GM12891 (cell line): ENCODE data around the gene R3HDM2.
"Not testable (repeated sequence)": the region's sequence is repeated elsewhere in the genome, so short reads cannot be mapped to it uniquely, and the experiment has no call there.

Experiments
- DNase-seq: peaks from one replicate; pipeline ENCODE4 v3.0.0; 2011; ENCODE audit warnings: low spot score; ENCODE audit not compliant: insufficient read length
- FAIRE-seq: peaks from 2 replicates; lab custom pipeline; 2011; peaks lifted over from hg19 to GRCh38; lab: Jason Lieb, UNC
- PAX5 ChIP-seq: IDR thresholded peaks from 2 replicates; pipeline ENCODE4 v1.6.1; 2011; ENCODE audit warnings: low read length, moderate library complexity, mild to moderate bottlenecking; ENCODE audit not compliant: insufficient read depth, severe bottlenecking
- POLR2A ChIP-seq: IDR thresholded peaks from 2 replicates; pipeline ENCODE4 v1.6.1; 2011; ENCODE audit warnings: low read depth, low read length, control low read depth
- POLR2AphosphoS5 ChIP-seq: IDR thresholded peaks from 2 replicates; pipeline ENCODE4 v1.6.1; 2011; ENCODE audit warnings: low read depth, low read length, control low read depth
- POU2F2 ChIP-seq: IDR thresholded peaks from 2 replicates; pipeline ENCODE4 v1.6.1; 2011; ENCODE audit warnings: low read depth, mild to moderate bottlenecking, control low read depth, low read length, moderate library complexity
- SPI1 ChIP-seq: IDR thresholded peaks from 2 replicates; pipeline ENCODE4 v1.6.1; 2011; ENCODE audit warnings: low read depth, low read length, control low read depth
- TAF1 ChIP-seq: IDR thresholded peaks from 2 replicates; pipeline ENCODE4 v1.6.1; 2011; ENCODE audit warnings: low read depth, low read length, control low read depth

R3HDM2 gene

GRCh38 chr12:57401165-57401564 lies 29.7 kb downstream of the R3HDM2 start:
- TF ChIP-seq PAX5 (no peak), POLR2A (no peak), TAF1 (no peak), POU2F2 (no peak), POLR2AphosphoS5 (no peak), SPI1 (no peak)

DNA sequence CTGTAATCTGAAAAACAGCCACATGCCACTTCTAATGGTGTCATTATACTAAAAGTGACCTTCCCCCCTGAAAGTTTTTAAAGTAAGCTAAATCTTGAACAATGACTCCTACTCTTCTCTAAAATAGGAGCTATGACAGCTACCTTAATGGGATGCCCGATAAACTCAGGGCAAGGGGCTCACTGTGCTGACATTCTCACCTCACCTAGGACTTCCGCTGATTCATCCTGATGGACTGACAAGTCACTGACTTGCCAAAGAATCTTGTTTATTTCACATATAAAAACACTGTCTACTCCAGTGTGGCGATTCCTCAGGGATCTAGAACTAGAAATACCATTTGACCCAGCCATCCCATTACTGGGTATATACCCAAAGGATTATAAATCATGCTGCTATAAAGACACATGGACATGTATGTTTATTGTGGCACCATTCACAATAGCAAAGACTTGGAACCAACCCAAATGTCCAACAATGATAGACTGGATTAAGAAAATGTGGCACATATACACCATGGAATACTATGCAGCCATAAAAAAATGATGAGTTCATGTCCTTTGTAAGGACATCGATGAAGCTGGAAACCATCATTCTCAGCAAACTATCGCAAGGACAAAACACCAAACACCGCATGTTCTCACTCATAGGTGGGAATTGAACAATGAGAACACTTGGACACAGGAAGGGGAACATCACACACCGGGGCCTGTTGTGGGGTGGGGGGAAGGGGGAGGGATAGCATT lies 31.0 kb downstream of the R3HDM2 start:
- not testable (repeated sequence) for DNase-seq, FAIRE-seq

More at GRCh38 chr12:57401165-57401564, 29.7 kb downstream of the R3HDM2 start:
- DNase-seq, result no peak
- peak; percentile 41 for FAIRE-seq

- FAIRE-seq (no peak), DNase-seq (no peak)
- no peak for TF ChIP-seq PAX5
- TF ChIP-seq SPI1, result no peak
- TF ChIP-seq POLR2AphosphoS5, result no peak
- no peak for TF ChIP-seq POU2F2
- TF ChIP-seq POLR2A, result no peak
- no peak for TF ChIP-seq TAF1
Measured at GRCh38 chr12:57397441-57397840, 33.4 kb downstream of the R3HDM2 start.

DNA sequence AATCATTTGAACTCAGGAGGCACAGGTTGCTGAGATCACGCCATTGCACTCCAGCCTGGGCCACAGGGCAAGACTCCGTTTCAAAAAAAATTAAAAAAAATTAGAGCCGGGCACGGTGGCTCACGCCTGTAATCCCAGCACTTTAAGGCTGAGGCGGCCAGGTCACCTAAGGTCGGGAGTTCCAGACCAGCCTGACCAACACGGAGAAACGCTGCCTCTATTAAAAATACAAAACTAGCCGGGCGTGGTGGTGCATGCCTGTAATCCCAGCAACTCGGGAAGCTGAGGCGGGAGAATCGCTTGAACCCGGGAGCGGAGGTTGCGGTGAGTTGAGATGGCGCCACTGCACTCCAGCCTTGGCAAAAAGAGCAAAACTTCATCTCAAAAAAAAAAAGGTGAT lies 35.7 kb downstream of the R3HDM2 start:
- FAIRE-seq, result no peak
- TF ChIP-seq TAF1, result no peak
- TF ChIP-seq PAX5, result no peak
- no peak for TF ChIP-seq POLR2A
- TF ChIP-seq SPI1, result no peak
- no peak for TF ChIP-seq POU2F2
- no peak for DNase-seq

- no peak for TF ChIP-seq POLR2A
- TF ChIP-seq PAX5, result no peak
- no peak for TF ChIP-seq TAF1
- TF ChIP-seq POLR2AphosphoS5, result no peak
- no peak for TF ChIP-seq POU2F2
- TF ChIP-seq SPI1, result no peak
- FAIRE-seq (no peak), DNase-seq (no peak)
Measured at GRCh38 chr12:57390174-57390573, 40.7 kb downstream of the R3HDM2 start.

DNA sequence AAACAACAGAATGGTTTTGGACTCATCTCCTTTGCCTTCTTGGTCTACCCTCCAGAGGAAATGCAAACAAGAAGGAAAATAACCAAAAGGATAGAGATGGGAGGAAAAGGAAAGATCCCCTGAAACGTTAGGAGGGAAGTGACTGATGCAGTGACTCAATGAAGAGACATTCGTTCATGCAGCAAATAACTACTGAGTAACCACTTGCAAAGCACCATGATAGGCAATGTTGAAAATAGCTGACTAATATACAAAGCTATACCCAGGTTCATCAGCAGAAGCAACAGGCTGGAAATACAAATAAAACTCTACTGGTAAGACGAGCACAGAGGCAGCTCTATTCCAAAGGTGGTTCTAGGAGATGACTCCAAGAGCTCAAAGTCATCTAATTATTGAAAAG lies 41.8 kb downstream of the R3HDM2 start:
- TF ChIP-seq POU2F2, result no peak
- peak; percentile 39 for TF ChIP-seq SPI1
- DNase-seq, result no peak
- no peak for FAIRE-seq

DNA sequence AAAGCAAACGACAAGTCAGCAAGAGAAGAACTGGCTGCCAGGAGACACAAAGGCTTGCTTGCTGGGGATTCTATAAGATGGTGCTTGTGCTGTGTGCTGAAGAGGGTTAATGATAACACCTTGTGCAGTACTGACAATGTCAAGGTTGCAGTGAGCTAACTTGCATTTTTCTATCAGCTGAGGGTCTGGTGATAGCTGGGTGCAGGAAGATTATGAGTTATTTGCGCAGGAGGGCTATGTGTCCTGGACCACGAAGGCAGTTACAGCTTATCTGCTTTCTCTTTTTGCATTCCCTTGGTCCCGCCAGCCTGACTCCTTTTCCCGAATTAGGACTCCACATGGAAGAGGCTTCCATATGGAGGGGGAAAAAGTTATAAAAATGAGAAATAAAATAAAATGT lies 42.4 kb downstream of the R3HDM2 start:
- DNase-seq, result no peak
- FAIRE-seq, result no peak
- TF ChIP-seq POLR2AphosphoS5, result no peak
- TF ChIP-seq POLR2A, result no peak

DNA sequence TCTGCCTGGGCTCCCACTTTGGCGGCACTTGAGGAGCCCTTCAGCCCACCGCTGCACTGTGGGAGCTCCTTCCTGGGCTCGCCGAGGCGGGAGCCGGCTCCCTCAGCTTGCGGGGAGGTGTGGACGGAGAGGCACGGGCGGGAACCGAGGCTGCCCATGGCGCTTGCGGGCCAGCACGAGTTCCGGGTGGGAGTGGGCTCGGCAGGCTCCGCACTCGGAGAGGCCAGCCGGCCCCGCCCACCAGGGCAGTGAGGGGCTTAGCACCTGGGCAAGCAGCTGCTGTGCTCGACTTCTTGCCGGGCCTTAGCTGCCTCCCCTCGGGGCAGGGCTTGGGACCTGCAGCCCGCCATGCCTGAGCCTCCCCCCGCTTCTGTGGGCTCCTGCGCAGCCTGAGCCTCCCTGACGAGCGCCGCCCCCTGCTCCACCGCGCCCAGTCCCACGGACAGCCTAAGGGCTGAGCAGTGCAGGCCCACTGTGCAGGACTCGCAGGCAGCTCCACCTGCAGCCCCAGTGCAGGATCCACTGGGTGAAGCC lies 44.6 kb downstream of the R3HDM2 start:
- no peak for DNase-seq
- TF ChIP-seq POLR2A, result no peak
- no peak for TF ChIP-seq POU2F2
- no peak for TF ChIP-seq PAX5
- no peak for TF ChIP-seq POLR2AphosphoS5
- no peak for TF ChIP-seq TAF1
- TF ChIP-seq SPI1, result no peak
- FAIRE-seq, result no peak

DNA sequence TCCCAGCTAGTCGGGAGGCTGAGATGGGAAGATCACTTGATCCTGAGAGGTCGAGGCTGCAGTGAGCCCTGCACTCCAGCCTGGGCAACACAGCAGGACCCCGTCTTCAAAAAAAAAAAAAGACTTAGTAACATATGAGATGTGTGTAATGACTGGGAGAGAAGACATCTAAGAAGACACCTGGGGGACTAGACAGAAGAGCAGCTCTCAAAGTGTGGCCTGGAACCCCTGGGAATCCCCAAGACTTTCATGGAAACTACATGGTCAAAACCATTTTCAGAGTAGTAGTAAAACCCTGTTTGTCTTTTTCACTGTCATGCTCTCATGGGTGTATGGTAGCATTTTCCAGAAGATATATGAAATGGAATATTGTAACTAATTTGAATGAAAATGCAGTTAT lies 45.3 kb downstream of the R3HDM2 start:
- TF ChIP-seq SPI1, result no peak
- TF ChIP-seq POLR2A, result no peak
- no peak for TF ChIP-seq POLR2AphosphoS5
- no peak for TF ChIP-seq TAF1
- no peak for TF ChIP-seq PAX5
- no peak for TF ChIP-seq POU2F2
- no peak for FAIRE-seq
- DNase-seq, result no peak

- FAIRE-seq (no peak), DNase-seq (no peak)
- no peak for TF ChIP-seq POLR2A
- no peak for TF ChIP-seq SPI1
- no peak for TF ChIP-seq POLR2AphosphoS5
- no peak for TF ChIP-seq PAX5
- TF ChIP-seq TAF1, result no peak
- TF ChIP-seq POU2F2, result no peak
Measured at GRCh38 chr12:57384478-57384877, 46.4 kb downstream of the R3HDM2 start.
